ENCODE data around the gene MMP13.
A peak's percentile ranks its signal among the peaks of the same experiment; 100 is the strongest.

The MMP13 gene

DNA sequence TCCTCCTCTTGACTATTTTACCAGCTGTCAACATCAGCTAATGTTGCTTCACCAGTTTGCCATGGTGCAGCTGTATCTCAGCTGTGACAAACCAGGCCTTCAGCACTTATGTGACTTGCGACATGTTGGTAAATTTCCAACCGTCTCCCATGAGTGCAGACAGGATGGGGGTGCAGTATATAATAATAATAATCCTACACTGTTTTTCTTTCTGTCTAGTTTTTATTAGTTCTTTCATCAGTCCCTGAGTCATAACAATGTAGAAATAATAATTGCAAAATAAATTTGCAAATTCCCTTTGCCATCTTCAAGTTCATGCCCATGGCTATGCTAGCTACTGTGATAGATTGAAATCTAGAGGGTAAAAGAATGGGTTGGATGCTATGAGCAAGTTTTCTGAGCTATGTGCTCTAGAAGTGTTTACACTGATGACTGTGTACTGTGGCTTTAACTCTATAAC is 4.9 kb downstream of the MMP13 start:
- Histone ChIP-seq H3K9ac (ENCODE audit: insufficient read length) (no peak overlapping the region), H3K4me3 (no peak overlapping the region), H3K36me3 (ENCODE audit: insufficient read depth, low read length) (no peaks in the 10 kb centered on the region), H3K27ac (no peak overlapping the region), H3K9me3 (ENCODE audit: low read depth, low read length) (no peaks in the 10 kb centered on the region)
- no peak for TF ChIP-seq EZH2 (IDR thresholded peaks at IDR 0.05)
- TF ChIP-seq FOXP2 (optimal IDR thresholded peaks at IDR 0.05; ENCODE audit: control extremely low read depth, extremely low read length, insufficient read depth) = peak; percentile 22
- no peak for DNase-seq (ENCODE audit: low read depth, low spot score)

DNA sequence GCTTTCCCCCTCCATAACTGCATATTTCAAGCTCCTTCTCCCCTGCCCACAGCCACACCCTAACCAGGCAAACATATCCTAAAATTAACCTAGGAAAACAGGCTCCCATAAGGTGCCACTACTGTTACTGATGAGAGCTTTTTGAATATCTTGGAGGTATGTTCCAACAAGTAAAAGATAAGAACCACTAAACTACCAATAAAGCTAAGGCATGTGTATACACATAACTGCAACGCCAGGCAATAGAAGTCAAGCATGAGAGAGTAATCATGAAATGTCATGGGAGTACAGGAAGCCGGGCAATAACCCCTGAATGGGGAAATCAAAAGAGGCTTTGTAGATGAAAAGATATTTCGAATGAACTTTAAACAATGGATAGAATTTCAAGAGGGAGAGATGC is 9.3 kb downstream of the MMP13 start:
- no peak overlapping the region for H3K9ac ChIP-seq (ENCODE audit: insufficient read length)
- TF ChIP-seq POLR2AphosphoS5 (IDR thresholded peaks at IDR 0.05; ENCODE audit: borderline replicate concordance, low read depth, low read length) = no peak
- TF ChIP-seq FOXP2 (optimal IDR thresholded peaks at IDR 0.05; ENCODE audit: control extremely low read depth, extremely low read length, insufficient read depth) = no peak
- no peak for TF ChIP-seq EZH2 (IDR thresholded peaks at IDR 0.05)
- H3K4me3 ChIP-seq = no peak overlapping the region
- no peaks in the 10 kb centered on the region for H3K9me3 ChIP-seq (ENCODE audit: low read depth, low read length)
- no peak for DNase-seq (ENCODE audit: low read depth, low spot score)
- H3K36me3 ChIP-seq (ENCODE audit: insufficient read depth, low read length) = no peaks in the 10 kb centered on the region
- no peak overlapping the region for H3K27ac ChIP-seq

DNA sequence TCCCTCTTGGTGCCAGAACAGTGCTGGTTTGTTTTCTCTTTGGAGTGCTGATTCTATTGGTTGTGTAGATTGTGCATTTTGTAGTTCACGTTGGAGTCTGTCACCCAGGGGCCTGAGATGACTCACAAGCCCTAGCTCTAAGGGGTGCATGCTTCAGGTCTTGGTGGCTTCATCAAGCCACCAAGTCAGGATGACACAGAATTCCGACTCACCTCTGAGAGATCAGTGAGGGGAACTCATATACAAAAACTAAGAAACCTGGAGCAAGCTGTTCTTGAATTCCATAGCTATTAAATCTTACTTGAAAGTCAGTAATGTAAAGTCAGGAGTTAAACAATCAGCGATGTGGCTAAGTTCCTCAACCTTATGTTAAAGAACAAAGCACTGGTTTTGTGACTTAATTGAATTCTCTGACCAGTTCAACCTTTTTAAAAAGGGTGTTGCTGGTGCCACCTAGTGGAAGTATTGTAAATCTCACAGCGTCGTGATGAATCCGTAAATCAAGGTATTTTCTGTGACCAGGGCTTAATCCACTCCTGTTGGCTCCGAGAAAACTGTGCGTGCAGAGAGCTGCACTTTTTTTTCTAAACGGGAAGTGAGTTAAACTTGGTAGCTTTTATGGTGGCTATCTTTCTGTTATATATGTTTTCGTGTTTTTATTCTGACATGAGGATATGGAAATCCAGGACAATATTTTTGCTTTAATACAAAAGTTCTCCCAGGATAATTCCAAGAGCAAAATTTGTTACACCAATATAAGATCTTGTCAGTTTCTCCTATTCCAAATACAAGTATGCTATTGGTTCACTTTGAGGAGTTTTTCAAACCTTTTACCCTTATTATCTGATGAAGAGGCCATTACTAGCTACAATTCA is 14.6 kb downstream of the MMP13 start:
- H3K36me3 ChIP-seq (ENCODE audit: insufficient read depth, low read length) = no peaks in the 10 kb centered on the region
- no peak for TF ChIP-seq EZH2 (IDR thresholded peaks at IDR 0.05)
- no peak for TF ChIP-seq FOXP2 (optimal IDR thresholded peaks at IDR 0.05; ENCODE audit: control extremely low read depth, extremely low read length, insufficient read depth)
- no peak for TF ChIP-seq POLR2AphosphoS5 (IDR thresholded peaks at IDR 0.05; ENCODE audit: borderline replicate concordance, low read depth, low read length)
- peak overlapping the region; percentile 51; the same call in 1 of the 2 replicates for H3K4me3 ChIP-seq
- no peak overlapping the region for H3K9ac ChIP-seq (ENCODE audit: insufficient read length)
- DNase-seq (ENCODE audit: low read depth, low spot score) = no peak
- H3K27ac ChIP-seq = no peak overlapping the region
- no peaks in the 10 kb centered on the region for H3K9me3 ChIP-seq (ENCODE audit: low read depth, low read length)

DNA sequence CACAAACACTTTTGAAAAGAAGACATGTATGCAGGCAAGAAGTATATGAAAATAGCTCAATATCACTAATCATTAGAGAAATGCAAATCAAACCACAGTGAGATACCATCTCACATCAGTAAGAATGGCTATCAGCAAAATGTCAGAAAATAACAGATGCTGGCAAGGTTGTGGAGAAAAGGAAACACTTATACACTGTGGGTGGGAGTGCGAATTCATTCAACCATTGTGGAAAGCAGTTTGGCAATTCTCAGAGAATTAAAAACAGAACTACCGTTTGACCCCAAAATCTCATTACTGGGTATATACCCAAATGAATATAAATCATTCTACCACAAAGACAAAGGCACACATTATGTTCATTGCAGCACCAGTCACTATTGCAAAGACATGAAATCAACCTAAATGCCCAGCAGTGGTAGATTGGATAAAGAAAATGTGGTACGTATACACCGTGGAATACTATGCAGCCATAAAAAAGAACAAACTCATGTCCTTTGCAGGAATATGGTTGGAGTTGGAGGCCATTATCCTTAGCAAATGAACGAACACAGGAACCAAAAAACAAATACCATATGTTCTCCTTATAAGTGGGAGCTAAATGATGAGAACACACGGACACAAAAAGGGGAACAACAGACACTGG is 18.5 kb downstream of the MMP13 start:
- TF ChIP-seq FOXP2 (optimal IDR thresholded peaks at IDR 0.05; ENCODE audit: control extremely low read depth, extremely low read length, insufficient read depth) (no peak), POLR2AphosphoS5 (IDR thresholded peaks at IDR 0.05; ENCODE audit: borderline replicate concordance, low read depth, low read length) (no peak), EZH2 (IDR thresholded peaks at IDR 0.05) (no peak)
- DNase-seq (ENCODE audit: low read depth, low spot score) = no peak
- Histone ChIP-seq H3K36me3 (ENCODE audit: insufficient read depth, low read length) (no peaks in the 10 kb centered on the region), H3K4me3 (no peak overlapping the region), H3K9me3 (ENCODE audit: low read depth, low read length) (no peaks in the 10 kb centered on the region), H3K27ac (no peak overlapping the region), H3K9ac (ENCODE audit: insufficient read length) (no peak overlapping the region)

DNA sequence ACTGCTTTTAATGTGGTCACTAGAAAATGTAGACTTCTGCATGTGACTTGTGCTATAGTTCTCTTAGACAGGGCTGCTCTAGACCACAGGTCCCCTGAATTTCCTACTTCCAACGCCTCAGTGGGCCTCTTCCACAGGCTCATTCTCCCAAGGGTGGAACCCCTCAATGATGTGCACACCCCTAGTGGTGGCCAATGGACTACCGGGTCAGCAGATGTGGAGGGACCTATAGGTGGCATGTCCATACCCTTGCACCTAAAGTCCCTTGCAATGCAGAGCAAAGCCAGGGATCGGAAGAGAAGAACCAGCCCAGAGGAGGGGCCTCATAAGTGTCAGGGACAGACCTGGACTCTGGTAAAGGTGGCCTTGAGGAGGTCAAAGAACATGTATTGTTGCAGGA is 20.0 kb downstream of the MMP13 start:
- H3K27ac ChIP-seq = no peak overlapping the region
- H3K36me3 ChIP-seq (ENCODE audit: insufficient read depth, low read length) = no peaks in the 10 kb centered on the region
- no peak overlapping the region for H3K9ac ChIP-seq (ENCODE audit: insufficient read length)
- no peak for TF ChIP-seq EZH2 (IDR thresholded peaks at IDR 0.05)
- no peak for TF ChIP-seq POLR2AphosphoS5 (IDR thresholded peaks at IDR 0.05; ENCODE audit: borderline replicate concordance, low read depth, low read length)
- TF ChIP-seq FOXP2 (optimal IDR thresholded peaks at IDR 0.05; ENCODE audit: control extremely low read depth, extremely low read length, insufficient read depth) = no peak
- H3K9me3 ChIP-seq (ENCODE audit: low read depth, low read length) = no peaks in the 10 kb centered on the region
- no peak for DNase-seq (ENCODE audit: low read depth, low spot score)
- H3K4me3 ChIP-seq = no peak overlapping the region

DNA sequence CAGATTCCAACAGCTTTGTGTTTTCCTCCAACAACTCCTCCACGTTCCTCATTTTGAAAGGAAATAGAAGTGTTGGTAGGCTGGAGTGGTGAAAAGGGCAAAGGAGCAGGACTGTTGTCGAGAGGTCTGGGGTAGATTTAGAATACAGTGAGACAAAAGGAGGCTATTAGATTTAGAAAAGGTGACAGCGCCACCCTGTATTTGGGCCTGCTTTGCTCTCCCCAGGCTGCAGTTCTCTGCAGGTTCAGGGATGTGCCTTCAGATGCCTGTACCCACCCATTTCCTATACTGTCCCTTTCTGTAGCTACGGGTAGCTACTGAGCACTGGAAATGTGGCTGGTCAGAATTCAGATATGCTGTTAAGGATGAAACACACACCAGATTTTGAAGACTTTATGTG is 20.8 kb downstream of the MMP13 start:
- Histone ChIP-seq H3K9me3 (ENCODE audit: low read depth, low read length) (no peaks in the 10 kb centered on the region), H3K9ac (ENCODE audit: insufficient read length) (no peak overlapping the region), H3K36me3 (ENCODE audit: insufficient read depth, low read length) (no peaks in the 10 kb centered on the region), H3K27ac (no peak overlapping the region), H3K4me3 (no peak overlapping the region)
- no peak for TF ChIP-seq FOXP2 (optimal IDR thresholded peaks at IDR 0.05; ENCODE audit: control extremely low read depth, extremely low read length, insufficient read depth)
- no peak for TF ChIP-seq POLR2AphosphoS5 (IDR thresholded peaks at IDR 0.05; ENCODE audit: borderline replicate concordance, low read depth, low read length)
- no peak for TF ChIP-seq EZH2 (IDR thresholded peaks at IDR 0.05)
- no peak for DNase-seq (ENCODE audit: low read depth, low spot score)

DNA sequence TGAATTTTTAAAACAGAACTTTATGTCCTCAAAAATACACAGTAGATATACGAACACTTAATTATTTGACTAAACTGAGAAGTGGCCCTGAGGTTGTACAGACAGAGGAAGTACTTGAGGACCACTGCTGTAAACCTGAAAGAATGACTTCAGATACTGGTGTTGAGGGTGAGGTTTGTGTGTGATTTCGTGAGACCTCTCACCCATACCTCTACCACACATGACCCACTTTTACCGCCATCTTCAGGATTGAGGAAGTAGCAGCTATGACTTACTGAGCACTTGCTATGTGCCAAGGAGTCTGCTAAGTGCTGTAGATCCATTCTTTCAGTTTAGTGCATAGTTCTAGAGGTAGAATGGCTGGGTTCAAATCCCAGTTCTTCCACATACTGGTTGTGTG is 21.9 kb downstream of the MMP13 start:
- H3K9me3 ChIP-seq (ENCODE audit: low read depth, low read length) = no peaks in the 10 kb centered on the region
- DNase-seq (ENCODE audit: low read depth, low spot score) = no peak
- no peak overlapping the region for H3K9ac ChIP-seq (ENCODE audit: insufficient read length)
- H3K4me3 ChIP-seq = no peak overlapping the region
- H3K27ac ChIP-seq = no peak overlapping the region
- no peak for TF ChIP-seq FOXP2 (optimal IDR thresholded peaks at IDR 0.05; ENCODE audit: control extremely low read depth, extremely low read length, insufficient read depth)
- TF ChIP-seq EZH2 (IDR thresholded peaks at IDR 0.05) = no peak
- no peak for TF ChIP-seq POLR2AphosphoS5 (IDR thresholded peaks at IDR 0.05; ENCODE audit: borderline replicate concordance, low read depth, low read length)
- H3K36me3 ChIP-seq (ENCODE audit: insufficient read depth, low read length) = no peaks in the 10 kb centered on the region

DNA sequence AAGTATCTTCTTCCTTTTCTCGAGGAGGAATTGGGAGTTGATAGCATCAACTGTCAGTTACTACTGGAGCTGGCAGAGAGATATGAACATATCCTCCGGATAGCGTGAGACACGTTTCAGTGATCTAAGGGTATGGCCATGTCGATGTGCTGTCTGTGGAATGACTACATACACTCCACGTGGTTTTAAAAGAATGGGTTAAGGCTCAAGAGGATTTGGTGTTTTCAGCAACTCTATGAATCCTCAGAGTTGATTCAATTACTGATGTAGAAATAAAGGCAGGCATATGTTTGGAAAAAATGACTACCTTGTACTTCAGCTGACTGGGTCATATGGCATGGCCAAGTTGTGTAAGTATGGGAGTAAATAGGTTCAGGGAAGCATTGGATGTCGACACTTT is 22.9 kb downstream of the MMP13 start:
- H3K4me3 ChIP-seq = no peak overlapping the region

More for the DNA sequence above, 22.9 kb downstream of the MMP13 start:
- no peaks in the 10 kb centered on the region for H3K9me3 ChIP-seq (ENCODE audit: low read depth, low read length)
- no peaks in the 10 kb centered on the region for H3K36me3 ChIP-seq (ENCODE audit: insufficient read depth, low read length)
- no peak for DNase-seq (ENCODE audit: low read depth, low spot score)
- TF ChIP-seq POLR2AphosphoS5 (IDR thresholded peaks at IDR 0.05; ENCODE audit: borderline replicate concordance, low read depth, low read length) (no peak), FOXP2 (optimal IDR thresholded peaks at IDR 0.05; ENCODE audit: control extremely low read depth, extremely low read length, insufficient read depth) (no peak), EZH2 (IDR thresholded peaks at IDR 0.05) (no peak)
- H3K27ac ChIP-seq = peak overlapping the region; percentile 90
- H3K9ac ChIP-seq (ENCODE audit: insufficient read length) = no peak overlapping the region

Measured in SK-N-MC (cell line).